GM20000 (cell line): ENCODE results near the gene RTKN2.

Experiments
- DNase-seq: peaks from one replicate; pipeline ENCODE4 v3.0.0; 2012; ENCODE audit warnings: low spot score
- CTCF ChIP-seq: IDR thresholded peaks from 2 replicates; pipeline ENCODE4 v1.5.1; 2012; ENCODE audit warnings: mild to moderate bottlenecking, control low read depth; ENCODE audit errors: extremely low read depth, missing control alignments

RTKN2 gene

GRCh38 chr10:62224606-62225005 is 44.0 kb downstream of the RTKN2 start:
- TF ChIP-seq CTCF = no peak
- DNase-seq = no peak

DNA sequence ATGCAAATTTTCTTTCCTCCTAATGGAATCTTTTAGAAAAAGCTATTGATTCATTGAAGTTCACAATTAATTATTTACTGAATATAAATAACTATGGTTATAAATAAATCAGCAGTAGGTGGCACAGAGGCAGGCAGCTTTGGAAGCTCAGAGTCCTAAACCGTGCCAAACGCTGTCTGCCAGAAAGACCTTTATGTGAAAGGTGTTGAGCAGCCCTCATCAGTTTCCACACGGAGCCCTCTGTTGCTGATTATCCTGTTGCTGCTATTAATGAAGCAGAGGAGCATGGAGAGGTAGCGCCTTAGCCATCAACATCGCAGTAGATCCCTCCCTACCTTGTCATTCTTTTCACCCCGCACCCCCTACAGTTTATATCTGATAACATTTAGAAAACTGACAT is 51.0 kb downstream of the RTKN2 start:
- no peak for DNase-seq
- TF ChIP-seq CTCF = no peak

DNA sequence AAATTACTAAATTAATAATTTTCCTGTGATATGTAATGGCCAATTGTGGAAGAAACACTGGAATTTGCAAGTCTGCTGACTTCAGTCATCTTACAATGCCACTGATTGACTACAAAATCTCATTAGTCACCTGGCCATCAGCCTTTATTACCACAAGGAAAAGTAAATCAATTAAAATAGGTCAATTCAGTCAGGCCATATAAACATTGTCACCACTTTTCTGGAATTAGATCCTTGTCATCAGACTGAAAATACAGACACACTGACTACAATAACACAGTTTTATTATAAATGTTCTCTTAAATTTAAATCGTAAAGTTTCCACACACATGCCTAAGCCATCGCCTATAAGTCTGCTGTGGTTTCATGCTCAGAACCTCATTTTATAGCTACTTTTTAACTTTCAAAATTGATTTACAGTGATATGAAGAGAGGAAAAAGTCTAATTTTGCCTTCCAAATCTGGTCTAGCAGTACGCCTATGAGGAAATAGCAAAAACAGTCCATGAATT is 54.2 kb downstream of the RTKN2 start:
- TF ChIP-seq CTCF = no peak
- no peak for DNase-seq

DNA sequence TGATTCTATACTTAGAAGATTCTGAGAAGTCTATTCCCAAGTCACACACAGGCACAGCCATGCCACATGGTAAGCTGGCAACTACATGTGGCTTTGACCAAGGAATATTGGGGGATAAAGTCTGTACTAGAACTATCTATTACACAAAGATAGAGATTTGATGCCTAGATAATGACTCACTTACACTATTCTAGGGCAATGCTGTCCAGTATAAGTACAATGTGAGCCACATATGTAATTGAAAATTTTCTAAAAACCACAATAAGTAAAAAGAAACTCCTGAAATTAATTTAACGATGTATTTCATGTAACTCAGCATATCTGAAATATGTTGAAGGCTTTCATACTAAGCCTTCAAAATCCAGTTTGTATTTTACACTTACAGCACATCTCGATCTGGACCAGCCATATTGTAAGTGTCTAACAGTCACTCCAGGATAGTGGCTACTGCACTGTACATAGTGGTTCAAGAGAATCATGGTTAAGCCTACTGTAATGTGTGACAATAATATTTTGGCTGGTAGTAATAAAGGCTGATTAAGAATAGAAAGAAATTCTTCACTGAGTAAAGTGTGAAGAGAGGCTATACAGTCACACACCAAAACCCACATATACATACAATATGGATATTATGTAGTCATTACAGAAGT is 62.8 kb downstream of the RTKN2 start:
- DNase-seq = no peak
- TF ChIP-seq CTCF = no peak

- peak; percentile 24 for DNase-seq
- TF ChIP-seq CTCF = no peak
These were observed 69.1 kb downstream of the RTKN2 start for GRCh38 chr10:62199584-62199983.

- DNase-seq = no peak
- no peak for TF ChIP-seq CTCF
These were observed 72.1 kb downstream of the RTKN2 start for GRCh38 chr10:62196528-62196927.

DNA sequence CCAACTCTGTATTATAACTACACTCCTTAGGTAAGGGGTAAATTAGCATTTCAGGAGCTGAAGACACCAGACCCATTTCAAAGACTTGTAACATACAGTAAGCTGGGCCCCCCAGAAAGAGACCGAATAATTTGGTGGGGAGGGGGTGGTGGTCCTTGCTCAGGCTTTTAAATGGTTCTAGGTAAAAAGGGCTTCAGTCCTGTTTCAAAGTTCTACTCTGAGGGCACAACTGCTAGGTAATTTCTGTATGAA is 73.0 kb downstream of the RTKN2 start:
- no peak for DNase-seq
- TF ChIP-seq CTCF = no peak
